Caco-2 (cell line): ENCODE results near the gene GPC6. TPM values are rescaled to one million over a fixed set of nuclear protein-coding genes. Genes with fewer than 3 reads are reported as not detected.

Experiments used
- BruUV-seq: library from RNA; stranded (reverse); fragments of 400-500 nt; replicated peaks from 2 replicates; lab custom pipeline; 2021; lab: Mats Ljungman, UMichigan
- CTCF ChIA-PET: fragments of 300-600 bp; sonication (Branson Sonifier 250); formaldehyde crosslinking; loops from one replicate; lab custom pipeline; 2022; ENCODE audit warnings: antibody characterized with exemption; lab: Charles Lee
- POLR2A ChIA-PET: fragments of 300-600 bp; sonication (Branson Sonifier 250); formaldehyde crosslinking; loops from one replicate; lab custom pipeline; 2022; ENCODE audit warnings: antibody characterized with exemption; lab: Charles Lee
- DNase-seq, 2 experiments: peaks; one replicate each; pipeline versions ENCODE4 v3.0.0 to v3.0.0-alpha.2; 2020 to 2022
- H3K27me3 ChIP-seq: replicated peaks from 2 replicates; pipeline ENCODE4 v1.6.0; 2011; ENCODE audit warnings: low read length; ENCODE audit not compliant: control insufficient read depth, insufficient read depth
- H3K36me3 ChIP-seq: 2 replicates; pipeline ENCODE4 v1.5.1; 2011; ENCODE audit warnings: low read length; ENCODE audit not compliant: control insufficient read depth, insufficient read depth
- H3K4me1 ChIP-seq: fragments of 250-450 bp; sonication (Bioruptor Pico); 2 replicates; pipeline ENCODE4 v1.5.1; 2020; ENCODE audit warnings: mild to moderate bottlenecking
- H3K4me3 ChIP-seq: 2 replicates; pipeline ENCODE4 v1.5.1; 2011; ENCODE audit warnings: low read depth, mild to moderate bottlenecking, control low read depth, low read length
- H3K9me3 ChIP-seq: fragments of 250-450 bp; sonication (Bioruptor Pico); 2 replicates; pipeline ENCODE4 v1.5.1; 2020; ENCODE audit warnings: mild to moderate bottlenecking, moderate library complexity
- H3K27ac Mint-ChIP-seq: one replicate; pipeline ENCODE4 v1.8.0; 2022; ENCODE audit warnings: mixed read lengths; ENCODE audit not compliant: unreplicated experiment
- H3K27me3 Mint-ChIP-seq: one replicate; pipeline ENCODE4 v1.8.0; 2022; ENCODE audit warnings: mixed read lengths; ENCODE audit not compliant: insufficient read depth, unreplicated experiment
- H3K36me3 Mint-ChIP-seq: one replicate; pipeline ENCODE4 v1.8.0; 2022; ENCODE audit warnings: mild to moderate bottlenecking, mixed read lengths; ENCODE audit not compliant: insufficient read depth, unreplicated experiment
- H3K4me1 Mint-ChIP-seq: one replicate; pipeline ENCODE4 v1.8.0; 2022; ENCODE audit warnings: low read depth, mixed read lengths; ENCODE audit not compliant: unreplicated experiment
- H3K4me3 Mint-ChIP-seq: one replicate; pipeline ENCODE4 v1.8.0; 2022; ENCODE audit warnings: mild to moderate bottlenecking, moderate library complexity, mixed read lengths; ENCODE audit not compliant: unreplicated experiment
- H3K9me3 Mint-ChIP-seq: one replicate; pipeline ENCODE4 v1.8.0; 2022; ENCODE audit warnings: mixed read lengths; ENCODE audit not compliant: unreplicated experiment
- CTCF ChIP-seq, 2 experiments: fragments of 200-600 bp in 1 of 2; IDR thresholded peaks; 1 replicate in 1 of 2; 2 replicates in 1 of 2; pipeline versions ENCODE4 v1.5.1 to v1.8.0; 2011 to 2022; ENCODE audit warnings: antibody characterized with exemption in 1 of 2, control low read depth in 1 of 2, inconsistent platforms in 1 of 2, low read depth in 1 of 2, low read length in 1 of 2, mild to moderate bottlenecking in 1 of 2, moderate library complexity in 1 of 2; ENCODE audit not compliant: insufficient read depth in 1 of 2, severe bottlenecking in 1 of 2, unreplicated experiment in 1 of 2
- intact Hi-C: fragments of 100-400 bp; cut with micrococcal nuclease; formaldehyde crosslinking; loops from one replicate; pipeline ENCODE4 v1.10.0; 2022; ENCODE audit not compliant: unreplicated experiment
- total RNA-seq: library from RNA; stranded (reverse); gene quantifications from 2 replicates; pipeline ENCODE4 v1.2.3, GENCODE V29; 2022

The GPC6 gene
- total RNA-seq, 1 experiment from 2014 or later = 0.16 TPM

GRCh38 chr13:93766719-93767118 is 540.1 kb downstream of the GPC6 start:
- H3K27me3 ChIP-seq = no peaks in the 10 kb centered on the region
- ChIA-PET CTCF (no interaction called here), POLR2A (no interaction called here)
- no peaks in the 10 kb centered on the region for H3K27me3 Mint-ChIP-seq
- no TSS peak for BruUV-seq
- peaks cover 7% of the 10 kb centered on the region for H3K36me3 Mint-ChIP-seq
- peaks cover 11% of the 10 kb centered on the region for H3K9me3 Mint-ChIP-seq
- TF ChIP-seq CTCF (IDR thresholded peaks at IDR 0.05; ENCODE audit: insufficient read depth in 1 of 2, low read depth in 1 of 2, low read length in 1 of 2, severe bottlenecking in 1 of 2, unreplicated experiment in 1 of 2) = no peak
- H3K4me1 Mint-ChIP-seq = peaks cover 20% of the 10 kb centered on the region
- DNase-seq = no peak
- no peaks in the 10 kb centered on the region for H3K36me3 ChIP-seq
- intact Hi-C loops = loop anchor here (1.0 kb wide), 1 partner anchor 9 kb away; no protein-coding TSS in a partner anchor
- H3K4me3 Mint-ChIP-seq = peak overlapping the region; percentile 49
- H3K27ac Mint-ChIP-seq = peak overlapping the region; percentile 8
- peaks cover 15% of the 10 kb centered on the region; the same call in 1 of the 2 replicates for H3K9me3 ChIP-seq
- no peak overlapping the region for H3K4me3 ChIP-seq
- H3K4me1 ChIP-seq = peaks cover 38% of the 10 kb centered on the region

- Histone ChIP-seq H3K4me3 (no peak overlapping the region), H3K36me3 (no peaks in the 10 kb centered on the region), H3K4me1 (peaks cover 38% of the 10 kb centered on the region), H3K27me3 (no peaks in the 10 kb centered on the region), H3K9me3 (peaks cover 15% of the 10 kb centered on the region; the same call in 1 of the 2 replicates)
- DNase-seq = peak in 1 of 2 experiments; percentile 31
- intact Hi-C loops = loop anchor here (1.0 kb wide), 1 partner anchor 8 kb away; no protein-coding TSS in a partner anchor
- TF ChIP-seq CTCF (IDR thresholded peaks at IDR 0.05; ENCODE audit: insufficient read depth in 1 of 2, low read depth in 1 of 2, low read length in 1 of 2, severe bottlenecking in 1 of 2, unreplicated experiment in 1 of 2) = no peak
- H3K4me1 Mint-ChIP-seq = peaks cover 20% of the 10 kb centered on the region
- BruUV-seq = no TSS peak
- H3K4me3 Mint-ChIP-seq = peak overlapping the region; percentile 49
- H3K36me3 Mint-ChIP-seq = peaks cover 7% of the 10 kb centered on the region
- no peaks in the 10 kb centered on the region for H3K27me3 Mint-ChIP-seq
- POLR2A ChIA-PET = interaction anchor here (0.6 kb wide), 1 partner anchor 10 kb away, joined by 4 read pairs; no protein-coding TSS in a partner anchor
- CTCF ChIA-PET = no interaction called here
- H3K9me3 Mint-ChIP-seq = peaks cover 16% of the 10 kb centered on the region
- H3K27ac Mint-ChIP-seq = peak overlapping the region; percentile 8
These were observed 540.7 kb downstream of the GPC6 start for GRCh38 chr13:93767180-93767916.

- no TSS peak for BruUV-seq
These were observed 541.4 kb downstream of the GPC6 start for GRCh38 chr13:93767917-93768409.

More at GRCh38 chr13:93767917-93768409, 541.4 kb downstream of the GPC6 start:
- Histone ChIP-seq H3K27me3 (no peaks in the 10 kb centered on the region), H3K36me3 (no peaks in the 10 kb centered on the region), H3K9me3 (peaks cover 15% of the 10 kb centered on the region; the same call in 1 of the 2 replicates), H3K4me1 (peaks cover 38% of the 10 kb centered on the region), H3K4me3 (no peak overlapping the region)
- peaks cover 7% of the 10 kb centered on the region for H3K36me3 Mint-ChIP-seq
- H3K27me3 Mint-ChIP-seq = no peaks in the 10 kb centered on the region
- peak overlapping the region; percentile 49 for H3K4me3 Mint-ChIP-seq
- peaks cover 20% of the 10 kb centered on the region for H3K4me1 Mint-ChIP-seq
- TF ChIP-seq CTCF (IDR thresholded peaks at IDR 0.05; ENCODE audit: insufficient read depth in 1 of 2, low read depth in 1 of 2, low read length in 1 of 2, severe bottlenecking in 1 of 2, unreplicated experiment in 1 of 2) = no peak
- peaks cover 20% of the 10 kb centered on the region for H3K9me3 Mint-ChIP-seq
- H3K27ac Mint-ChIP-seq = peak overlapping the region; percentile 8
- ChIA-PET POLR2A (interaction anchor here (0.6 kb wide), 1 partner anchor 11 kb away, joined by 4 read pairs; no protein-coding TSS in a partner anchor), CTCF (no interaction called here)
- peak in 1 of 2 experiments; percentile 12 for DNase-seq
- intact Hi-C loops = loop anchor here (1.0 kb wide), 1 partner anchor 7 kb away; no protein-coding TSS in a partner anchor
